Loucy (cell line): ENCODE results near the gene SPACA9.
A peak's percentile ranks its signal among the peaks of the same experiment; 100 is the strongest.

ENCODE experiments used
- H2AFZ ChIP-seq: fragments of 200-600 bp; sonication (generic); 2 replicates; pipeline ENCODE4 v1.6.0; 2016; ENCODE audit warnings: antibody characterized with exemption, mild to moderate bottlenecking, low read length, moderate library complexity
- H3F3A ChIP-seq: fragments of 200-600 bp; 2 replicates; pipeline ENCODE4 v1.6.0; 2016; ENCODE audit warnings: antibody characterized with exemption, low read depth, mild to moderate bottlenecking
- H3K27me3 ChIP-seq: fragments of 200-600 bp; sonication (generic); 2 replicates; pipeline ENCODE4 v1.6.1; 2014; ENCODE audit warnings: low read length, mild to moderate bottlenecking; ENCODE audit not compliant: insufficient read depth, poor library complexity, severe bottlenecking
- H3K36me3 ChIP-seq: fragments of 200-600 bp; sonication (generic); 2 replicates; pipeline ENCODE4 v1.6.1; 2016; ENCODE audit warnings: low read length; ENCODE audit not compliant: insufficient read depth
- H3K4me1 ChIP-seq: fragments of 200-600 bp; sonication (generic); 2 replicates; pipeline ENCODE4 v1.5.1; 2014; ENCODE audit warnings: low read length, mild to moderate bottlenecking; ENCODE audit not compliant: insufficient read depth, poor library complexity, severe bottlenecking
- H3K4me2 ChIP-seq: fragments of 200-600 bp; sonication (generic); 2 replicates; pipeline ENCODE4 v1.6.0; 2014; ENCODE audit warnings: antibody characterized with exemption, low read length, low read depth, mild to moderate bottlenecking; ENCODE audit not compliant: poor library complexity, severe bottlenecking
- H3K4me3 ChIP-seq: fragments of 200-600 bp; sonication (generic); 2 replicates; pipeline ENCODE4 v1.5.1; 2014; ENCODE audit warnings: low read length, mild to moderate bottlenecking, mixed read lengths; ENCODE audit not compliant: poor library complexity, severe bottlenecking
- H3K79me2 ChIP-seq: fragments of 200-600 bp; sonication (generic); 2 replicates; pipeline ENCODE4 v1.6.1; 2014; ENCODE audit warnings: low read length; ENCODE audit not compliant: insufficient read depth
- H3K9ac ChIP-seq: fragments of 200-600 bp; sonication (generic); 2 replicates; pipeline ENCODE4 v1.6.0; 2014; ENCODE audit warnings: mild to moderate bottlenecking, low read depth, low read length, moderate library complexity; ENCODE audit not compliant: poor library complexity, severe bottlenecking
- H3K9me2 ChIP-seq: fragments of 200-600 bp; sonication (generic); replicated peaks from 2 replicates; pipeline ENCODE4 v1.6.1; 2016; ENCODE audit warnings: low read depth, low read length, mixed read lengths
- H3K9me3 ChIP-seq: fragments of 200-600 bp; sonication (generic); 2 replicates; pipeline ENCODE4 v1.6.1; 2014; ENCODE audit warnings: mild to moderate bottlenecking, antibody characterized with exemption, low read length, low read depth; ENCODE audit not compliant: insufficient read depth
- H4K20me1 ChIP-seq: fragments of 200-600 bp; sonication (generic); 2 replicates; pipeline ENCODE4 v1.6.0; 2014; ENCODE audit warnings: antibody characterized with exemption, low read length, mild to moderate bottlenecking; ENCODE audit not compliant: insufficient read depth, poor library complexity, severe bottlenecking
- EZH2phosphoT487 ChIP-seq: fragments of 200-600 bp; IDR thresholded peaks from 2 replicates; pipeline ENCODE4 v1.6.1; 2018; ENCODE audit warnings: antibody characterized with exemption, mild to moderate bottlenecking, moderate library complexity, borderline replicate concordance
- TF ChIP-seq, protein P1 (sequence below): fragments of 200-600 bp; sonication (generic); conservative IDR thresholded peaks from 2 replicates; pipeline ENCODE4 v1.5.1; 2014; ENCODE audit warnings: mild to moderate bottlenecking, antibody characterized with exemption, low read length

The SPACA9 gene

GRCh38 chr9:132894346-132894745 lies 15.6 kb downstream of the SPACA9 start:
- H3K79me2 ChIP-seq, result no peaks in the 10 kb centered on the region
- H3K4me1 ChIP-seq, result peaks cover 55% of the 10 kb centered on the region
- no peaks in the 10 kb centered on the region for H4K20me1 ChIP-seq
- no peaks in the 10 kb centered on the region for H3K9me3 ChIP-seq
- no peaks in the 10 kb centered on the region for H3K9me2 ChIP-seq
- H3K9ac ChIP-seq, result peak overlapping the region; percentile 45
- peaks cover 26% of the 10 kb centered on the region; the same call in 1 of the 2 replicates for H3K36me3 ChIP-seq
- no peak overlapping the region for H3K4me3 ChIP-seq
- H3K27me3 ChIP-seq, result no peaks in the 10 kb centered on the region
- H3K4me2 ChIP-seq, result no peak overlapping the region
- H2AFZ ChIP-seq, result no peak overlapping the region
- TF ChIP-seq, protein P1, sequence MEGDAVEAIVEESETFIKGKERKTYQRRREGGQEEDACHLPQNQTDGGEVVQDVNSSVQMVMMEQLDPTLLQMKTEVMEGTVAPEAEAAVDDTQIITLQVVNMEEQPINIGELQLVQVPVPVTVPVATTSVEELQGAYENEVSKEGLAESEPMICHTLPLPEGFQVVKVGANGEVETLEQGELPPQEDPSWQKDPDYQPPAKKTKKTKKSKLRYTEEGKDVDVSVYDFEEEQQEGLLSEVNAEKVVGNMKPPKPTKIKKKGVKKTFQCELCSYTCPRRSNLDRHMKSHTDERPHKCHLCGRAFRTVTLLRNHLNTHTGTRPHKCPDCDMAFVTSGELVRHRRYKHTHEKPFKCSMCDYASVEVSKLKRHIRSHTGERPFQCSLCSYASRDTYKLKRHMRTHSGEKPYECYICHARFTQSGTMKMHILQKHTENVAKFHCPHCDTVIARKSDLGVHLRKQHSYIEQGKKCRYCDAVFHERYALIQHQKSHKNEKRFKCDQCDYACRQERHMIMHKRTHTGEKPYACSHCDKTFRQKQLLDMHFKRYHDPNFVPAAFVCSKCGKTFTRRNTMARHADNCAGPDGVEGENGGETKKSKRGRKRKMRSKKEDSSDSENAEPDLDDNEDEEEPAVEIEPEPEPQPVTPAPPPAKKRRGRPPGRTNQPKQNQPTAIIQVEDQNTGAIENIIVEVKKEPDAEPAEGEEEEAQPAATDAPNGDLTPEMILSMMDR, result no peak
- TF ChIP-seq EZH2phosphoT487, result no peak
- H3F3A ChIP-seq, result no peaks in the 10 kb centered on the region

- Histone ChIP-seq H3K9me3 (no peaks in the 10 kb centered on the region), H3K4me3 (no peak overlapping the region), H3K9me2 (no peaks in the 10 kb centered on the region), H3K27me3 (no peaks in the 10 kb centered on the region), H3F3A (no peaks in the 10 kb centered on the region), H2AFZ (no peak overlapping the region), H4K20me1 (no peaks in the 10 kb centered on the region), H3K4me2 (no peak overlapping the region), H3K79me2 (no peaks in the 10 kb centered on the region), H3K9ac (peak overlapping the region; percentile 45), H3K36me3 (peaks cover 27% of the 10 kb centered on the region; the same call in 1 of the 2 replicates), H3K4me1 (peaks cover 47% of the 10 kb centered on the region)
- no peak for TF ChIP-seq EZH2phosphoT487
- TF ChIP-seq, protein P1, result no peak
These were observed 16.5 kb downstream of the SPACA9 start for GRCh38 chr9:132894862-132895835.

- Histone ChIP-seq H3K9me3 (no peaks in the 10 kb centered on the region), H2AFZ (no peak overlapping the region), H4K20me1 (no peaks in the 10 kb centered on the region), H3K36me3 (peaks cover 30% of the 10 kb centered on the region; the same call in 1 of the 2 replicates), H3K9me2 (no peaks in the 10 kb centered on the region), H3K4me1 (peaks cover 40% of the 10 kb centered on the region), H3K4me3 (no peak overlapping the region), H3K4me2 (no peak overlapping the region), H3K79me2 (no peaks in the 10 kb centered on the region), H3K9ac (no peak overlapping the region), H3K27me3 (no peaks in the 10 kb centered on the region), H3F3A (no peaks in the 10 kb centered on the region)
- TF ChIP-seq, protein P1, result no peak
- TF ChIP-seq EZH2phosphoT487, result no peak
These were observed 17.6 kb downstream of the SPACA9 start for GRCh38 chr9:132896264-132896663.
